ENCODE results near the gene SPATS2. TPM values are rescaled to one million over a fixed set of nuclear protein-coding genes. Genes with fewer than 3 reads are reported as not detected.
A peak's percentile ranks its signal among the peaks of the same experiment; 100 is the strongest.

Gene SPATS2
- total and polyA plus RNA-seq, 3 donors from 2014 or later = 47.1 to 67.5 (median 65.0) TPM

GRCh38 chr12:49346659-49347310 lies 20.5 kb upstream of the SPATS2 start, which contains the start of gene DNAJC22:
Gene DNAJC22, plus strand, starts transcription at chr12:49346888. Its CDS starts 1,985 bp downstream, at chr12:49348873.
- peaks cover 48% of the 10 kb centered on the region for H3K4me1 ChIP-seq
- no peaks in the 10 kb centered on the region for H3K9me3 ChIP-seq
- DNase-seq = peak; percentile 25
- no peak within 1 kb of the TSS for H3K27ac ChIP-seq
- TF ChIP-seq POLR2A (IDR thresholded peaks at IDR 0.05) = no peak
- TF ChIP-seq, protein P1, sequence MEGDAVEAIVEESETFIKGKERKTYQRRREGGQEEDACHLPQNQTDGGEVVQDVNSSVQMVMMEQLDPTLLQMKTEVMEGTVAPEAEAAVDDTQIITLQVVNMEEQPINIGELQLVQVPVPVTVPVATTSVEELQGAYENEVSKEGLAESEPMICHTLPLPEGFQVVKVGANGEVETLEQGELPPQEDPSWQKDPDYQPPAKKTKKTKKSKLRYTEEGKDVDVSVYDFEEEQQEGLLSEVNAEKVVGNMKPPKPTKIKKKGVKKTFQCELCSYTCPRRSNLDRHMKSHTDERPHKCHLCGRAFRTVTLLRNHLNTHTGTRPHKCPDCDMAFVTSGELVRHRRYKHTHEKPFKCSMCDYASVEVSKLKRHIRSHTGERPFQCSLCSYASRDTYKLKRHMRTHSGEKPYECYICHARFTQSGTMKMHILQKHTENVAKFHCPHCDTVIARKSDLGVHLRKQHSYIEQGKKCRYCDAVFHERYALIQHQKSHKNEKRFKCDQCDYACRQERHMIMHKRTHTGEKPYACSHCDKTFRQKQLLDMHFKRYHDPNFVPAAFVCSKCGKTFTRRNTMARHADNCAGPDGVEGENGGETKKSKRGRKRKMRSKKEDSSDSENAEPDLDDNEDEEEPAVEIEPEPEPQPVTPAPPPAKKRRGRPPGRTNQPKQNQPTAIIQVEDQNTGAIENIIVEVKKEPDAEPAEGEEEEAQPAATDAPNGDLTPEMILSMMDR (IDR thresholded peaks at IDR 0.05) = no peak
- WGBS, 2 donors = 3 to 6% methylated on average over 18 to 46 of the region's 47 CpGs
- H3K27me3 ChIP-seq = no peaks in the 10 kb centered on the region
- H3K4me3 ChIP-seq = peak within 1 kb of the TSS; percentile 0 to 49
- no peaks in the 10 kb centered on the region for H3K36me3 ChIP-seq (ENCODE audit: low read depth, missing control alignments)
- intact Hi-C loops (cut with DNase I; ENCODE audit: low total_unique reads) = loop anchor here (10.0 kb wide), 1 partner anchor 168 kb away; no protein-coding TSS in a partner anchor

DNA sequence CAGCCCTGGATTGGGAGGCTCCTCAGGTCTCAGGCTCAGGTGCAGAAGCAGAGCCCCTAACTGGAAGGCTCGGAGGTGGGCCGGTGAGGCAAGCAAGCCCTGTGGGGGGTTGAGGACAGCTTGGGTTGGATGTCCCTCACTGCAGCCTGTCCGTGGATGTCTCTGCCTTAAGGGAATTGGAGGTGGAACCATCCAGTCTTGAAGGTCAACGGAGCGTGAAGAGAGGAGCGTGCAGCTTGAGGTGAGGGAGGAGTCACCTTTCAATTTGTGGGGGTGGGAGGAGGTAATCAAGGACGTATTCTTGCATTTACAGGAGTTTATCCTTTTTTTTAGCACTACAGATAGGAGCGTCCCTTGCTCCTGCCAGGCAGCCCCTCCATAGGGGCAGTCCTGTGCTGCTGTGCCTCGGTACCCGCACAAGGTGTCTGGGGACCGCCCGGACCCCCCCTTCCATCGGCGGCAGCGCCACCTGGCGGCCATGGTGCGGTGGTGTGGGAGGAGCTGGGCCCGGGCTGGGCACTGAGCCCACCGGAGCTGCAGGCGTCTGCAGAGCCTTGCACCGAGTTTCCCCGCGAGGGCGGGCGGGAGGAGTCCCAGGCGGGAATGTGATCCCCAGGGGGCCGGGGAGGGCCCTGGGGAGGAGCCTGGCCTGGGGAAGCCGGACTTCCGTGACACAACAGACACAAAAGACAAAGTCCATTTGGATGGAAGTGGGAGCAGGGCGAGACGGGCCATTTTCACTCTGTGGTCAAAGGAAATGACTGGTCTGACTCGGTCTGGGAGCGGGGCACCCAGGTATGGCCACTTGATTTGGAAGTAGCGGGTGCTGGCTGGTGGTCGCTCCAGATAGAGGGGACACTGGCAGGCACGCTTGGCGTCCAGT lies 19.7 kb upstream of the SPATS2 start:
- no peaks in the 10 kb centered on the region for H3K27me3 ChIP-seq
- no peak overlapping the region for H3K27ac ChIP-seq
- peak overlapping the region; percentile 0 to 49 for H3K4me3 ChIP-seq
- intact Hi-C loops (cut with DNase I; ENCODE audit: low total_unique reads) = loop anchor here (10.0 kb wide), 1 partner anchor 167 kb away; no protein-coding TSS in a partner anchor
- peaks cover 47% of the 10 kb centered on the region for H3K4me1 ChIP-seq
- WGBS, 2 donors = 7 to 17% methylated on average over 15 to 37 of the region's 37 CpGs
- peak; percentile 72 for DNase-seq
- TF ChIP-seq, protein P1 (IDR thresholded peaks at IDR 0.05) = peak; percentile 77 to 95 (median 83)
- TF ChIP-seq POLR2A (IDR thresholded peaks at IDR 0.05) = no peak
- no peaks in the 10 kb centered on the region for H3K36me3 ChIP-seq (ENCODE audit: low read depth, missing control alignments)
- H3K9me3 ChIP-seq = no peaks in the 10 kb centered on the region

DNA sequence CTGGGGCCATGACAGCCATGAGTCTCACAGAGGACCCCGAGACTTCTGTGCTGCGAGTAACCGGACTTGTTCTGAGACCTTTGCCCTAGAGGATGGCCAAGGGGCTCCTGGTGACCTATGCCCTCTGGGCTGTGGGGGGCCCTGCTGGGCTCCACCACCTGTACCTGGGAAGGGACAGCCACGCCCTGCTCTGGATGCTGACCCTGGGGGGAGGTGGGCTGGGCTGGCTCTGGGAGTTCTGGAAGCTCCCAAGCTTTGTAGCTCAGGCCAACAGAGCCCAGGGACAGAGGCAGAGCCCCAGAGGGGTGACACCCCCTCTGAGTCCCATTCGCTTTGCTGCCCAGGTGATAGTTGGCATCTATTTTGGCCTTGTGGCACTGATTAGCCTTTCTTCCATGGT lies 18.5 kb upstream of the SPATS2 start:
- Histone ChIP-seq H3K9me3 (no peaks in the 10 kb centered on the region), H3K36me3 (ENCODE audit: low read depth, missing control alignments) (no peaks in the 10 kb centered on the region), H3K27ac (no peak overlapping the region), H3K4me1 (peaks cover 38% of the 10 kb centered on the region), H3K4me3 (no peak overlapping the region), H3K27me3 (no peaks in the 10 kb centered on the region)
- DNase-seq = peak; percentile 4
- 97 to 100% methylated on average over 4 to 5 of the region's 5 CpGs for WGBS, 2 donors
- no peak for TF ChIP-seq POLR2A (IDR thresholded peaks at IDR 0.05)
- TF ChIP-seq, protein P1 (IDR thresholded peaks at IDR 0.05) = no peak
- intact Hi-C loops (cut with DNase I; ENCODE audit: low total_unique reads) = loop anchor here (10.0 kb wide), 1 partner anchor 166 kb away; no protein-coding TSS in a partner anchor

DNA sequence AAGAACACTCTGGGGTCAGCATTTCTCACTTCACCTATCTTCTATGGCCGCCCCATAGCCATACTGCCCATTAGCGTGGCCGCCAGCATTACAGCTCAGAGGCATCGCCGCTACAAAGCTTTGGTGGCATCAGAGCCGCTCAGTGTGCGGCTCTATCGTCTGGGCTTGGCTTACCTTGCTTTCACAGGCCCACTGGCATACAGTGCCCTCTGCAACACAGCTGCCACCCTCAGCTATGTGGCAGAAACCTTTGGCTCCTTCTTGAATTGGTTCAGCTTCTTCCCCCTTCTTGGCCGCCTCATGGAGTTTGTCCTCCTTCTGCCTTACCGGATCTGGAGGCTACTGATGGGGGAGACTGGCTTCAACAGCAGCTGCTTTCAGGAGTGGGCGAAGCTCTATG lies 18.0 kb upstream of the SPATS2 start:
- DNase-seq = peak; percentile 6
- Histone ChIP-seq H3K27me3 (no peaks in the 10 kb centered on the region), H3K27ac (no peak overlapping the region), H3K4me1 (peaks cover 38% of the 10 kb centered on the region), H3K9me3 (no peaks in the 10 kb centered on the region), H3K4me3 (no peak overlapping the region), H3K36me3 (ENCODE audit: low read depth, missing control alignments) (no peaks in the 10 kb centered on the region)
- TF ChIP-seq, protein P1 (IDR thresholded peaks at IDR 0.05) = no peak
- no peak for TF ChIP-seq POLR2A (IDR thresholded peaks at IDR 0.05)
- intact Hi-C loops (cut with DNase I; ENCODE audit: low total_unique reads) = loop anchor here (10.0 kb wide), 1 partner anchor 166 kb away; no protein-coding TSS in a partner anchor
- 91 to 94% methylated on average over 11 of the region's 11 CpGs for WGBS, 2 donors

Measured in testis (tissue), 3 donors.